ENCODE data around the gene GABRG3. TPM values are rescaled to one million over a fixed set of nuclear protein-coding genes. Genes with fewer than 3 reads are reported as not detected.

The GABRG3 gene
- total RNA-seq, 1 experiment from 2014 or later = 0.15 TPM

GRCh38 chr15:26926081-26926480 lies 44.9 kb upstream of the GABRG3 start:
- no peaks in the 10 kb centered on the region for H3K27me3 ChIP-seq (ENCODE audit: insufficient read depth, low read length)

More at GRCh38 chr15:26926081-26926480, 44.9 kb upstream of the GABRG3 start:
- no peak overlapping the region for H3K14ac ChIP-seq (ENCODE audit: insufficient read depth, low read length)
- Mint-ChIP-seq H3K9me3 (no peaks in the 10 kb centered on the region), H3K4me1 (peaks cover 3 to 5% of the 10 kb centered on the region in 2 experiments; a peak in 1 of 4 replicates), H3K27ac (no peak overlapping the region), H3K27me3 (ENCODE audit: low read depth) (no peaks in the 10 kb centered on the region), H3K36me3 (ENCODE audit: insufficient read depth in 1 of 3, low read depth in 3 of 3) (no peaks in the 10 kb centered on the region; a peak in 1 of 7 replicates), H3K4me3 (no peak overlapping the region)
- no peak for DNase-seq
- no peak overlapping the region for H2BK12ac ChIP-seq (ENCODE audit: insufficient read length, low read depth, low read length)
- H3K18ac ChIP-seq (ENCODE audit: insufficient read length, low read depth, low read length) = no peak overlapping the region
- H2BK120ac ChIP-seq (ENCODE audit: low read depth, low read length, poor library complexity, severe bottlenecking) = no peak overlapping the region
- no peak overlapping the region for H2AFZ ChIP-seq (ENCODE audit: low read length)
- no peak overlapping the region for H2AK5ac ChIP-seq (ENCODE audit: insufficient read length, low read length)
- no peak overlapping the region for H3K4me2 ChIP-seq (ENCODE audit: insufficient read depth, insufficient read length, low read length)
- no peaks in the 10 kb centered on the region for H3K23me2 ChIP-seq (ENCODE audit: insufficient read length, low read depth, low read length, poor library complexity, severe bottlenecking)
- H4K91ac ChIP-seq (ENCODE audit: insufficient read length, low read depth, low read length) = no peak overlapping the region
- H3K79me2 ChIP-seq (ENCODE audit: insufficient read depth, low read length) = no peaks in the 10 kb centered on the region
- no peak overlapping the region for H3K27ac ChIP-seq (ENCODE audit: insufficient read length, low read depth, low read length)
- H3K4ac ChIP-seq (ENCODE audit: low read depth, low read length) = no peak overlapping the region
- H3K9me3 ChIP-seq (ENCODE audit: control insufficient read depth, low read depth, low read length) = no peaks in the 10 kb centered on the region
- no peak overlapping the region for H2BK5ac ChIP-seq (ENCODE audit: insufficient read length, low read length)
- no peaks in the 10 kb centered on the region for H4K20me1 ChIP-seq (ENCODE audit: control insufficient read depth, insufficient read depth, insufficient read length)
- H4K5ac ChIP-seq (ENCODE audit: insufficient read length, low read depth, low read length) = no peak overlapping the region
- H3K9ac ChIP-seq (ENCODE audit: extremely low read depth, insufficient read length, low read length) = no peak overlapping the region
- no peaks in the 10 kb centered on the region for H3K79me1 ChIP-seq (ENCODE audit: insufficient read depth, low read depth, low read length, poor library complexity, severe bottlenecking)
- no peak overlapping the region for H3K23ac ChIP-seq (ENCODE audit: insufficient read length, low read depth, low read length)
- H4K8ac ChIP-seq (replicated peaks; ENCODE audit: insufficient read length, low read depth, low read length) = no peak overlapping the region
- no peak overlapping the region for H2BK20ac ChIP-seq (ENCODE audit: low read depth, low read length, poor library complexity, severe bottlenecking)
- H3T11ph ChIP-seq (ENCODE audit: low read length) = no peak overlapping the region
- no peak for TF ChIP-seq CTCF (conservative IDR thresholded peaks at IDR 0.05)
- no peak overlapping the region for H3K56ac ChIP-seq (ENCODE audit: insufficient read length, low read depth, low read length)
- WGBS (ENCODE audit: extremely low coverage, insufficient read length, low lambda C conversion rate) = no CpG with 5 or more reads among the region's 2 CpGs
- H3K4me1 ChIP-seq (ENCODE audit: insufficient read depth, low read length) = no peaks in the 10 kb centered on the region
- no peak overlapping the region for H2BK15ac ChIP-seq (ENCODE audit: low read depth, low read length)
